BLaER1 treated with 17β-estradiol and CSF1 and Interleukin-3, amounts not matched to agents 10 nM and 100 nM (cell line): ENCODE measurements around the gene RNU6-1.

Source experiments
- H3K27ac ChIP-seq, 11 experiments: shearing (Covaris generic); formaldehyde crosslinking; 2 replicates each; pipeline ENCODE4 v1.8.1; 2022
- H3K27me3 ChIP-seq, 11 experiments: shearing (Covaris generic); formaldehyde crosslinking; 2 replicates each; pipeline ENCODE4 v1.8.1; 2022
- H3K36me3 ChIP-seq, 11 experiments: shearing (Covaris generic); formaldehyde crosslinking; 2 replicates each; pipeline ENCODE4 v1.8.1; 2022
- H3K4me1 ChIP-seq, 10 experiments: shearing (Covaris generic); formaldehyde crosslinking; 2 replicates each; pipeline ENCODE4 v1.8.1; 2022
- H3K4me2 ChIP-seq, 11 experiments: shearing (Covaris generic); formaldehyde crosslinking; 2 replicates each; pipeline ENCODE4 v1.8.1; 2022
- H3K4me3 ChIP-seq, 10 experiments: shearing (Covaris generic); formaldehyde crosslinking; 2 replicates each; pipeline ENCODE4 v1.8.1; 2022
- H3K9ac ChIP-seq, 11 experiments: shearing (Covaris generic); formaldehyde crosslinking; 2 replicates each; pipeline ENCODE4 v1.8.1; 2022
- H3K9me3 ChIP-seq, 11 experiments: shearing (Covaris generic); formaldehyde crosslinking; replicated peaks in 1 of 11; 2 replicates each; pipeline ENCODE4 v1.8.1; 2022
- H4K20me1 ChIP-seq, 11 experiments: shearing (Covaris generic); formaldehyde crosslinking; 2 replicates each; pipeline ENCODE4 v1.8.1; 2022
- Cebpa-rat ChIP-seq, 11 experiments: shearing (Covaris generic); IDR thresholded peaks; 2 replicates each; pipeline ENCODE4 v1.8.1; 2022

The RNU6-1 gene

GRCh38 chr15:67833710-67834511 is 5.9 kb downstream of the RNU6-1 start:
- no peak for TF ChIP-seq Cebpa-rat (IDR thresholded peaks at IDR 0.05)
- Histone ChIP-seq H3K4me3 (peak overlapping the region; percentile 47 to 66 (median 58)), H3K9me3 (peaks cover 14 to 20% (median 19%) of the 10 kb centered on the region in 11 experiments), H3K27ac (no peak overlapping the region), H3K9ac (peak overlapping the region in 7 of 11 experiments; percentile 31 to 56 (median 40); a peak in 7 of 22 replicates), H4K20me1 (peaks cover 0 to 43% (median 18%) of the 10 kb centered on the region in 11 experiments; a peak in 14 of 22 replicates), H3K4me1 (peaks cover 42 to 63% (median 52%) of the 10 kb centered on the region in 10 experiments), H3K36me3 (peaks cover 0 to 2% (median 0%) of the 10 kb centered on the region in 11 experiments; a peak in 1 of 22 replicates), H3K27me3 (peaks cover 91 to 100% (median 100%) of the 10 kb centered on the region in 11 experiments), H3K4me2 (peak overlapping the region; percentile 86 to 98 (median 94))

- peak overlapping the region in 1 of 11 experiments; percentile 56; a peak in 2 of 22 replicates for H3K9ac ChIP-seq
- H3K27ac ChIP-seq: no peak overlapping the region
Measured at GRCh38 chr15:67832897-67833709, 6.7 kb downstream of the RNU6-1 start.

GRCh38 chr15:67832031-67832551 is 7.8 kb downstream of the RNU6-1 start:
- Histone ChIP-seq H3K9me3 (peaks cover 33 to 38% (median 38%) of the 10 kb centered on the region in 11 experiments), H3K36me3 (peaks cover 0 to 7% (median 0%) of the 10 kb centered on the region in 11 experiments; a peak in 2 of 22 replicates), H3K4me3 (no peak overlapping the region; a peak in 1 of 20 replicates), H3K27me3 (peaks cover 89 to 100% (median 99%) of the 10 kb centered on the region in 11 experiments), H3K4me1 (peaks cover 35 to 53% (median 44%) of the 10 kb centered on the region in 10 experiments), H3K27ac (no peak overlapping the region), H3K4me2 (peak overlapping the region in 10 of 11 experiments; percentile 86 to 98 (median 94); a peak in 17 of 22 replicates), H3K9ac (no peak overlapping the region), H4K20me1 (peaks cover 0 to 43% (median 18%) of the 10 kb centered on the region in 11 experiments; a peak in 14 of 22 replicates)
- TF ChIP-seq Cebpa-rat (IDR thresholded peaks at IDR 0.05): no peak

More at GRCh38 chr15:67832897-67833709, 6.7 kb downstream of the RNU6-1 start:
- H3K9me3 ChIP-seq: peaks cover 23 to 28% (median 27%) of the 10 kb centered on the region in 11 experiments
- H3K4me2 ChIP-seq: peak overlapping the region; percentile 86 to 98 (median 94)
- H3K4me3 ChIP-seq: peak overlapping the region; percentile 47 to 66 (median 58)
- peaks cover 0 to 43% (median 18%) of the 10 kb centered on the region in 11 experiments; a peak in 14 of 22 replicates for H4K20me1 ChIP-seq
- TF ChIP-seq Cebpa-rat (IDR thresholded peaks at IDR 0.05): no peak
- peaks cover 90 to 100% (median 100%) of the 10 kb centered on the region in 11 experiments for H3K27me3 ChIP-seq
- peaks cover 0 to 7% (median 0%) of the 10 kb centered on the region in 11 experiments; a peak in 1 of 22 replicates for H3K36me3 ChIP-seq
- peaks cover 35 to 55% (median 44%) of the 10 kb centered on the region in 10 experiments for H3K4me1 ChIP-seq

GRCh38 chr15:67831363-67831762 is 8.5 kb downstream of the RNU6-1 start:
- Histone ChIP-seq H3K4me2 (no peak overlapping the region), H3K36me3 (peaks cover 0 to 7% (median 0%) of the 10 kb centered on the region in 11 experiments; a peak in 3 of 22 replicates), H3K9ac (no peak overlapping the region), H3K27me3 (peaks cover 93 to 100% (median 100%) of the 10 kb centered on the region in 11 experiments), H3K4me3 (no peak overlapping the region), H3K27ac (no peak overlapping the region), H4K20me1 (peaks cover 0 to 43% (median 18%) of the 10 kb centered on the region in 11 experiments; a peak in 14 of 22 replicates), H3K4me1 (peaks cover 35 to 49% (median 44%) of the 10 kb centered on the region in 10 experiments), H3K9me3 (peaks cover 40 to 45% (median 45%) of the 10 kb centered on the region in 11 experiments)
- TF ChIP-seq Cebpa-rat (IDR thresholded peaks at IDR 0.05): no peak

- Histone ChIP-seq H3K27me3 (peaks cover 93 to 100% (median 100%) of the 10 kb centered on the region in 11 experiments), H3K4me1 (peaks cover 22 to 35% (median 30%) of the 10 kb centered on the region in 10 experiments), H3K4me2 (no peak overlapping the region), H3K36me3 (peaks cover 0 to 7% (median 0%) of the 10 kb centered on the region in 11 experiments; a peak in 3 of 22 replicates), H4K20me1 (peaks cover 0 to 33% (median 6%) of the 10 kb centered on the region in 11 experiments; a peak in 10 of 22 replicates), H3K9me3 (peaks cover 50 to 59% (median 56%) of the 10 kb centered on the region in 11 experiments), H3K9ac (no peak overlapping the region), H3K4me3 (no peak overlapping the region), H3K27ac (no peak overlapping the region)
- TF ChIP-seq Cebpa-rat (IDR thresholded peaks at IDR 0.05): no peak
Measured at GRCh38 chr15:67829647-67830504, 10.0 kb downstream of the RNU6-1 start.

- H3K27me3 ChIP-seq: peaks cover 93 to 100% (median 100%) of the 10 kb centered on the region in 11 experiments
- peaks cover 15 to 27% (median 23%) of the 10 kb centered on the region in 10 experiments for H3K4me1 ChIP-seq
- H3K4me3 ChIP-seq: peak overlapping the region in 2 of 10 experiments; percentile 6 to 28; a peak in 1 of 20 replicates
- H4K20me1 ChIP-seq: peaks cover 0 to 33% (median 8%) of the 10 kb centered on the region in 11 experiments; a peak in 12 of 22 replicates
- peaks cover 0 to 7% (median 0%) of the 10 kb centered on the region in 11 experiments; a peak in 3 of 22 replicates for H3K36me3 ChIP-seq
- H3K9me3 ChIP-seq: peaks cover 50 to 66% (median 63%) of the 10 kb centered on the region in 11 experiments
- no peak overlapping the region for H3K27ac ChIP-seq
- H3K4me2 ChIP-seq: no peak overlapping the region
- no peak for TF ChIP-seq Cebpa-rat (IDR thresholded peaks at IDR 0.05)
- no peak overlapping the region for H3K9ac ChIP-seq
Measured at GRCh38 chr15:67828969-67829646, 10.7 kb downstream of the RNU6-1 start.
